Tongue (tissue), 2 donors: ENCODE data around the gene UBR3. TPM values are rescaled to one million over a fixed set of nuclear protein-coding genes. Genes with fewer than 3 reads are reported as not detected.
"Not testable (repeated sequence)": the region's sequence is repeated elsewhere in the genome, so short reads cannot be mapped to it uniquely, and the experiment has no call there.

Experiments
- DNase-seq: peaks from one replicate; pipeline ENCODE4 v3.0.0-alpha.2; 2015
- total RNA-seq: library from RNA; depleted of rRNA; stranded (reverse); fragments of >200 nt; gene quantifications from one replicate; pipeline ENCODE4 v1.2.3, GENCODE V29; 2014

The UBR3 gene
- total RNA-seq = 170 TPM

GRCh38 chr2:169827272-169828140 lies at the start of gene UBR3:
Gene UBR3, plus strand, starts transcription at chr2:169827454. Its CDS starts 54 bp downstream, at chr2:169827508.
- DNase-seq = peak; percentile 98

GRCh38 chr2:169778446-169778845 lies 48.8 kb upstream of the UBR3 start:
- no peak for DNase-seq

- DNase-seq = no peak
Observed at GRCh38 chr2:169781249-169782013, 45.8 kb upstream of the UBR3 start.

GRCh38 chr2:169782513-169782912 lies 44.7 kb upstream of the UBR3 start:
- DNase-seq = no peak

GRCh38 chr2:169790581-169790980 lies 36.7 kb upstream of the UBR3 start:
- DNase-seq = no peak

- DNase-seq = no peak
Observed at GRCh38 chr2:169795181-169795580, 32.1 kb upstream of the UBR3 start.

- DNase-seq = peak; percentile 23
Observed at GRCh38 chr2:169796441-169796840, 30.8 kb upstream of the UBR3 start.

- no peak for DNase-seq
Observed at GRCh38 chr2:169797601-169798000, 29.7 kb upstream of the UBR3 start.

- no peak for DNase-seq
Observed at GRCh38 chr2:169798397-169798717, 28.9 kb upstream of the UBR3 start.

- DNase-seq = peak; percentile 97
Observed at GRCh38 chr2:169798718-169799592, 28.3 kb upstream of the UBR3 start, which contains the start of gene SSB. Gene SSB, plus strand, starts transcription at chr2:169798871. Its CDS starts 2,090 bp downstream, at chr2:169800961.

- no peak for DNase-seq
Observed at GRCh38 chr2:169803480-169803879, 23.8 kb upstream of the UBR3 start.

GRCh38 chr2:169806586-169806985 lies 20.7 kb upstream of the UBR3 start:
- no peak for DNase-seq

GRCh38 chr2:169808221-169808620 lies 19.0 kb upstream of the UBR3 start:
- no peak for DNase-seq

- no peak for DNase-seq
Observed at GRCh38 chr2:169815849-169816248, 11.4 kb upstream of the UBR3 start.

- DNase-seq = not testable (repeated sequence)
Observed at GRCh38 chr2:169816961-169817360, 10.3 kb upstream of the UBR3 start.

GRCh38 chr2:169817369-169817768 lies 9.9 kb upstream of the UBR3 start:
- DNase-seq = not testable (repeated sequence)

- DNase-seq = no peak
Observed at GRCh38 chr2:169818241-169818640, 9.0 kb upstream of the UBR3 start.

- no peak for DNase-seq
Observed at GRCh38 chr2:169819106-169819505, 8.1 kb upstream of the UBR3 start.

GRCh38 chr2:169820101-169820500 lies 7.2 kb upstream of the UBR3 start:
- DNase-seq = not testable (repeated sequence)

GRCh38 chr2:169822036-169822435 lies 5.2 kb upstream of the UBR3 start:
- DNase-seq = no peak

GRCh38 chr2:169822785-169823392 lies 4.4 kb upstream of the UBR3 start:
- DNase-seq = no peak

- DNase-seq = no peak
Observed at GRCh38 chr2:169823996-169824372, 3.3 kb upstream of the UBR3 start.
